HEK293 (cell line): ENCODE results near the gene MIEF2.

Experiments used
- CTCF ChIP-seq: fragments of 450-650 bp; formaldehyde crosslinking; IDR thresholded peaks from 2 replicates; pipeline ENCODE4 v1.5.1; 2016; ENCODE audit warnings: missing biosample characterization, missing genetic modification characterization
- GFI1B ChIP-seq: fragments of 450-650 bp; formaldehyde crosslinking; IDR thresholded peaks from 2 replicates; pipeline ENCODE4 v1.5.1; 2016; ENCODE audit warnings: missing biosample characterization, missing genetic modification characterization
- PRDM6 ChIP-seq: fragments of 450-650 bp; formaldehyde crosslinking; IDR thresholded peaks from 2 replicates; pipeline ENCODE4 v1.5.1; 2017; ENCODE audit warnings: missing biosample characterization, missing genetic modification characterization
- ZBTB17 ChIP-seq: fragments of 450-650 bp; formaldehyde crosslinking; IDR thresholded peaks from 2 replicates; pipeline ENCODE4 v1.5.1; 2016; ENCODE audit warnings: missing biosample characterization, missing genetic modification characterization
- ZBTB7A ChIP-seq: fragments of 450-650 bp; formaldehyde crosslinking; IDR thresholded peaks from 2 replicates; pipeline ENCODE4 v1.5.1; 2016; ENCODE audit warnings: low read depth, missing biosample characterization, missing genetic modification characterization
- ZNF558 ChIP-seq: fragments of 450-650 bp; formaldehyde crosslinking; IDR thresholded peaks from 2 replicates; pipeline ENCODE4 v1.5.1; 2016; ENCODE audit warnings: missing biosample characterization, missing genetic modification characterization
- ZNF626 ChIP-seq: fragments of 450-650 bp; sonication (Bioruptor Pico); formaldehyde crosslinking; IDR thresholded peaks from 2 replicates; pipeline ENCODE4 v1.5.1; 2018; ENCODE audit warnings: missing biosample characterization, missing genetic modification characterization, inconsistent platforms
- ZNF707 ChIP-seq: fragments of 450-650 bp; formaldehyde crosslinking; IDR thresholded peaks from 2 replicates; pipeline ENCODE4 v1.5.1; 2016; ENCODE audit warnings: missing biosample characterization, missing genetic modification characterization
- ZSCAN5A ChIP-seq: fragments of 450-650 bp; formaldehyde crosslinking; IDR thresholded peaks from 2 replicates; pipeline ENCODE4 v1.5.1; 2016; ENCODE audit warnings: missing biosample characterization, missing genetic modification characterization

- TF ChIP-seq ZNF558 (tag by site-specific recombination), result no peak
- no peak for TF ChIP-seq ZBTB17
- no peak for TF ChIP-seq CTCF (tag by site-specific recombination)
- TF ChIP-seq ZSCAN5A (tag by site-specific recombination), result no peak
- no peak for TF ChIP-seq ZNF707
- no peak for TF ChIP-seq ZNF626 (tag by site-specific recombination)
- no peak for TF ChIP-seq PRDM6 (tag by site-specific recombination)
- TF ChIP-seq ZBTB7A (tag by site-specific recombination), result no peak
- TF ChIP-seq GFI1B (tag by site-specific recombination), result no peak
These were observed 4.1 kb upstream of the MIEF2 start for GRCh38 chr17:18256351-18256750.
